Stimulated activated naive CD4-positive, alpha-beta T cell treated with Interleukin-2 at 50 U/mL for 16 hours (primary cell): ENCODE results near the gene DDTL.

Experiments used
- DNase-seq: peaks from one replicate; lab custom pipeline; 2025; lab: John Stamatoyannopoulos, UW

The DDTL gene

DNA sequence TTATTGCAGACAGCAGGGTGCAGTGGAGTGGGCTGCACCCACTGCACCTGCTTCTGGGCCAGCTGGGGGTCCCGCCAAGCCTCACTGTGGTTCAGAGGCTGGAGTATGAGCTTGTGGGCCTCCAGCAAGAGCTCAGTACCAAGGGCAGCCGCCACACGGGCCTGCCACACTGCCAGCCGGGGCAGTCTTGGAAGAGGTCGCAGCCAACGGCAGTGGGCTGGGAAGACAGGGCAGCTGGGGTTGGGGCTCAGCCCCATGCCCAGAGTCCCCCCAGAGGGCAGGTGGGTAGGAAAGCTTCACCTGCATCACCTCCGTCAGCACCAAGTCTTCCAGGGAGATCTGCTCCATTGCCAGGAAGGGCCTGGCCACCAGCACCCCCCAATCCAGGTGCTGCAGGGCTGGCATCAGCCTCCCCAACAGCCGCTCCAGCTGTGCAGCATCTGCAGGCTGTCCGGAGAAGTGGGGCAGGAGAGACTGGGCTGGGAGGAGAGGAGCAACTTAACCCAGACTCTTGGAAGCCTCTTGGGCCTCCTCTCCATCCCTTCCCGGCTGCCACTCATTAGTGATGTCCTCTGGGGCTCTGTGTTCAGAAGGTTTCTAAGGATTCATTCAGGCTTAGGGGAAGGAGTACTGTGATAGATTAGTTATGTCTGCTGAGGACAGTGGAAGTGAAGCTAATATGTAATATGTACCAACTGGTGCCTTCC, 39.7 kb downstream of the DDTL start:
- DNase-seq: no peak

DNA sequence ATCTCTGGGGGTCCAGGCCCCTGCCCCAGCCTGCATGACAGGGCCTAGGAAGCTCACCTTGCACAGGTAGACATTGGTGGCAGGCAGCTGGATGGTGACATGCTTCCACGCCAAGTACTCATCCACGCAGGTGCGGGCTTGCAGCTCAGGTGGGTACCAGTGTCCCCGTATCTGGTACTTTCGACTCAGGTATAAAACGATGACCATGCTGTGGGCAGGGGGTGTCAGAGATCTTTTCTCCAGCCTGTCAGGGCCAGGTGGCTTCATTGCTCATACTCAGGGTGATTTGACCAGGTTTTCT, 40.2 kb downstream of the DDTL start:
- DNase-seq: no peak

DNA sequence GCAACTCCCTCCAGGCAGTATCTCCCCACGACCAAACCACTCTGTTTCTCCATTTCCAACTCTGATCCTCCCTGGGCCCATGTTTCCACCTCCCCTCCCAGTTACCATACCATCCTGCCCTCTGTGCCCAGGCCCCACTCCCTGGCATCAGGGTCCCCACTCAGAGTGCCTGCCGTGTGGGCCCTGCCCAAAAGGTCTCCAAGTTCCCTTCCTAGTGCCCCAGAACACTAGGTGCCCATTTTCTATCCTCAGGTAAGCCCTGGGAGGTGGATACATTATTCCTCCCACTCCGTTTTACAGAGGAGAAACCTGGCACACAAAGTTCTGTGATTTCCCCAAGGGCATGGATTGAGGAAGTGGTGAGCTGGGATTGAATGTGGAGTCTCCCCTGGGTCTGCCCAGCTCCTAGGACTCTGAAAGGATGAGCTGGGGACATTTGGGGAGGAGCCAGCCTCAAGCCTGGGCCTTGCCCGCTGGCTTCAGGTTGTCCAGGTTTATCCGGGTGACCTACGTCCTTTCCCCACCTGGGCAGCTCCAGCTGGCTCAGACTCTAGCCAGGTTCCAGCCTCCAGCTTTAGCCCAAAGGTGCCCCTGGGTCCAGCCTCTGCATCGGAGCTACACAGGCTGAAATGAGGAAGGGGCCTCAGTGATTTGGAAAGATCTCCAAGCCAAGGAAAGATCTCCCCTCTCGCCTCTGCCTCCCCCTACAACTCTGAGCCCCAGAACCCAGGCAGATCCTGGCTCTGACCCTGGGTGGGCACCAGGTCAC, 40.7 kb downstream of the DDTL start:
- no peak for DNase-seq

DNA sequence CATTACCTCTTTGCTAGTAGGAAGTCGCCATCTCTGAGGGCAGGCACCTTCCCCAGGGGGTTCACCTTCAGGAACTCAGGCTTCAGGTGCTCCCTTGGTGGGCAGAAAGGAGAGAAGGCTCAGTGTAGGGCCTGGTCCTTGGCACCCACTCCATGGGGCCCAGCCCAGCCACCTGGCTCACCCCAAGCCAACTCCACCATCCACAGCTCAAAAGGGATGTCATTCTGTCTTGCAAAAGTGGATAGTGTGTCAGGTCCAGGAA, 41.3 kb downstream of the DDTL start:
- DNase-seq: no peak

DNA sequence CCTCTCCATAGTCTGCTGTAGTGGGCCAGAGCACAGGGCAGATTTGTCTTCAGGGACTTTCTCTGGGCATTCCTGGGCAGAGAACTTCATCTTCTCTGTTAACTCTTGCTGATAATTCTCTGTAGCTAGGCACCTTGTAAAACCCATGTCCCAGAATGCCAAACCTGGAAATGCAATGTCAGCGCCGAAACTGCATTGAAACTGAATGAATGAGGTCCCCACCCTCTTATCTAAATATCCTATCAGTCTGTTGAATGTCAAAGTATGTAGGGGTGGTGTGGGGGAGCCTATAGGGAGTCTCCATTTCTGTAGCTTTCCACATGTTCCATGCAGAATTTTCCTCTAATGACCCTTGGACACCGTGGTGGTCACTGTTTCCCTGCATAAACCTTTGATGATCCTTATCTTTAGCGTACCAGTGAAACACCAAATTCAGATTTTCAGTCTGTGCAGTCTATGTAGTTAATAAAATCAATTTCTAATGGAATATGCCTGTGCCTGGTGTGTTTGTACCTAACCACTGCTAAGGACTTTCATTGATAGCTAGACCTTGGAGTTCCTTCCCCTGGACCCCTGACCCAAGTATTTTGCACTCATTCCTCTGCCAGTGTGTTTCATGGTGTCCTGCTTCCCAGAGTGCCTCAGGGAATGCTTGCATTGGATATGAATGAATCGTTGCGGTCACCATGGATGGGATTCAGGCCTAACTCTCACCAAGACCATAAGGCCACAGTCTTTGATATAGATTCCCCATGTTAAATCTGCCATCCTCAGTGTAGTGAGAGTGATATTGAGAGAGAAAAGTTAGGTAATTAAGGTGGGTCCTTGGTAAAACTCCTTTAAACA, 41.9 kb downstream of the DDTL start:
- DNase-seq: no peak

DNA sequence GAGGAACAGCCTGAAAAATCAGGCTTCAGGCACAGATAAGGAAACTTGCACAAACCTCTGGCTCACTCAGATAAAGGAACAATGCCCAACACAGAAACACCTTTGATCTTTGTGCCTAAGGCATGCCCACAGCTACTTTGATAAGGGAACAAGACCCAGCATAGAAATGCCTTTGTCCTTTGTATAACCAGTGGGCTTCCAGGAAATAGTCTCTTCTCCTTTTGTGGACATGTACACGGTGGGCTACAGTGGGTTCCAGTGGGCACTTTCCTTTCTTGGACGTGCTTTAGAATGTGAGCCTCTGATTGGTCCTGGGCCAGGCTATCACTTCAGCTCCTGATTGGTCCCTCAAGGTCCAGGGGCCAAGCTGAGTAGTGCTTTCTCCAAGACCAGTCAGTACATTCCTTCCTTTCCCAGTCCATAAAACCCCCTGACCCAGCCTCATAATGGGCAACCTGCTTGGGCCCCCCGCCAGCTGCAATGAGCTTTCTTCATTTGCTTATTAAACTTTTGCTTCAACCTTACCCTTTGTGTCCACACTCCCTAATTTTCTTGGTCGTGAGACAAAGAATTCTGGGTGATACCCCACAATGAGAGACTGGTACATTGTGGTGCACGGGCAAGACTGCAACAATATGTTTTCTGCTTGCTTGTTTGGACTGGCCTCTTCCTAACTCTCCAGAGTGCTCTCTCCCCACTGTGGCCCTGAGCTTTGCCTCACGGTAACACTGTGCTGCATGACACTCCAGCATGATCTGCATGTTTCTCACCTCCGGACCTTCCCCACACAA, 42.7 kb downstream of the DDTL start:
- DNase-seq: no peak

DNA sequence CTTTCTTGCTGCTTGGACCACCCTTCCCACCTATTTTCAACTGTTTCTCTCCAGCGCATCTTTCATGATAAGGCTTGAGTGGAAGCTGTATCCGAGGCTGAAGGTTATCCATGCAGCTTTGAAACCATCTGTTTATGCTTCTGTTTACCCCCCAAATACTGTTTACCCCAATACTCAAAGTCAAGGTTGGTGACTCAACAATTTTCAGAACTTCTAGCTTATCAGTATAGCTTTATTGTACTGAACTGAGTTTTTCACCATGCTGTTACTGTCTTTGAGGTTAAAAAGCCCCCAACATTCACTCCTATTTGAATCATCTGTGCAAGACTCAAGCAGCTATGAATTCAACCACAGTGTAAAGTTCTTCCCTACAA, 43.3 kb downstream of the DDTL start:
- DNase-seq: no peak

DNA sequence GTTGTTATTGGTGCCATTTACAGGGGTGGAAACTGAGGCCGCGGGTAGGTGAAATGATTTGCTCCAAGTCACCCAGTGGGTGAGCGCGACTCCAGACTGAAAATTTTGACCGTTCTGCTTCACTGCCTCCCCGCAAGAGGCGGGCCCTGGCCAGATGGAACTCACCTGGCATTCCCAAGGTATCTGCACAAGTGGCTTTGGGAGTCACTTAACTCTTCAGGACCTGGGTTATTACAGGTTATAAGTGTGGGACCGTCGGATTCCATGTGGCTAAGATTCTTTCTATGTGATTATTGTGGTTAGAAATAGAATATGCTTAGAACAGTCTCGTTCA, 45.0 kb downstream of the DDTL start:
- DNase-seq: no peak

DNA sequence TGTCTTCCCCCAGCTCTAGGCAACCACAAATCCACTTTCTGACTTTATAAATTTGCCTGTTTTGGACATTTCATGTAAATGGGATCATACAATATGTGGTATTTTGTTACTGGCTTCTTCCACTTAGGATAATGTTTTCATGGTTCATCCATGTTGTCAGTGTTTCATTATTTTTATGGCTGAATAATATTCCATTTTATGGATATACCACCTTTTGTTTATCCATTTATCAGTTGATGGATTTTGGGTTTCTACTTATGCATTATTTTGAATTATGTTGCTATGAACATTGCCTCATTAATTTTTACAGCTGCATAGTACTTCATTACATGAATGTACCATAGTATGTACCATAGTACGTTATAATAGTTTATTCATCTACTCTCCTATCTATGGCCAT, 49.5 kb downstream of the DDTL start:
- DNase-seq: no peak

DNA sequence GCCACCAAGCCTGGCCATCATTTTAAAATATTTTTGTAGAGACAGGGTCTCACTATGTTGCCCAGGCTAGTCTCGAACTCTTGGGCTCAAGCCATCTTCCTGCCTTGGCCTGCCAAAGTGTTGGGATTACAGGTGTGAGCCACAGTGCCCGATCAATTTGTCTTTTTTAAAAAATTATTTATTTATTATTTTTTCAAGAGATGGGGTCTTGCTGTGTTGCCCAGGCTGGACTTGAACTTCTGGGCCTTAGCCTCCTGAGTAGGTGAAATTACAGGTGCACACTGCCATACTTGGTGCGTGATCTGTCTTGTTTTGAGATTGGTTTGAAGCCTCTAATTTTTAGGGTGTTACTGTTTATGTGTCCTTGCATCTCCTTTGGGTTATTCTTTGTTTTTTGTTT, 54.6 kb downstream of the DDTL start:
- no peak for DNase-seq
